SU-DHL-6 (cell line): ENCODE measurements around the gene MAMSTR.

Experiments used
- H2AFZ ChIP-seq: fragments of 200-600 bp; sonication (generic); 2 replicates; pipeline ENCODE4 v1.6.1; 2014; ENCODE audit warnings: low read depth, mild to moderate bottlenecking, moderate library complexity, mixed read lengths, antibody characterized with exemption, low read length; ENCODE audit not compliant: severe bottlenecking
- H3F3A ChIP-seq: fragments of 200-600 bp; shearing (Covaris generic); 2 replicates; pipeline ENCODE4 v1.6.0; 2016; ENCODE audit warnings: antibody characterized with exemption, mild to moderate bottlenecking; ENCODE audit not compliant: insufficient read depth
- H3K27ac ChIP-seq: fragments of 200-600 bp; sonication (generic); 2 replicates; pipeline ENCODE4 v1.5.1; 2016; ENCODE audit warnings: low read depth, mild to moderate bottlenecking, low read length, moderate library complexity, mixed read lengths
- H3K27me3 ChIP-seq: fragments of 200-600 bp; sonication (generic), shearing (Covaris generic); 2 replicates; pipeline ENCODE4 v1.6.0; 2014; ENCODE audit warnings: mild to moderate bottlenecking, low read length
- H3K36me3 ChIP-seq: fragments of 200-600 bp; sonication (generic); 2 replicates; pipeline ENCODE4 v1.6.1; 2014; ENCODE audit warnings: mild to moderate bottlenecking, low read length, mixed read lengths
- H3K4me2 ChIP-seq: fragments of 300-600, 200-600 bp; shearing (Covaris generic), sonication (generic); 2 replicates; pipeline ENCODE4 v1.6.0; 2014; ENCODE audit warnings: low read length, low read depth, mild to moderate bottlenecking; ENCODE audit not compliant: poor library complexity, severe bottlenecking
- H3K4me3 ChIP-seq: fragments of 200-600 bp; sonication (generic); 2 replicates; pipeline ENCODE4 v1.5.1; 2014; ENCODE audit warnings: antibody characterized with exemption, low read length, mild to moderate bottlenecking, mixed read lengths; ENCODE audit not compliant: insufficient read depth, poor library complexity, severe bottlenecking
- H3K79me2 ChIP-seq: fragments of 200-600 bp; sonication (generic); 2 replicates; pipeline ENCODE4 v1.6.1; 2014; ENCODE audit warnings: mild to moderate bottlenecking, low read length, moderate library complexity; ENCODE audit not compliant: insufficient read depth
- H3K9ac ChIP-seq: fragments of 200-600 bp; sonication (generic); 2 replicates; pipeline ENCODE4 v1.7.0; 2014; ENCODE audit warnings: mild to moderate bottlenecking, low read length
- H3K9me2 ChIP-seq: fragments of 200-600 bp; sonication (generic); replicated peaks from 2 replicates; pipeline ENCODE4 v1.6.1; 2014; ENCODE audit warnings: low read length; ENCODE audit not compliant: insufficient read depth
- H3K9me3 ChIP-seq: fragments of 200-600 bp; sonication (generic); 2 replicates; pipeline ENCODE4 v1.6.1; 2014; ENCODE audit warnings: low read length, mixed read lengths; ENCODE audit not compliant: insufficient read depth
- H4K20me1 ChIP-seq: fragments of 200-600 bp; sonication (generic); 2 replicates; pipeline ENCODE4 v1.6.1; 2014; ENCODE audit warnings: low read depth, mild to moderate bottlenecking, antibody characterized with exemption, low read length, moderate library complexity, mixed read lengths
- CTCF ChIP-seq: fragments of 200-600 bp; sonication (generic); IDR thresholded peaks from one replicate; pipeline ENCODE4 v1.5.1; 2017; ENCODE audit warnings: antibody characterized with exemption, mild to moderate bottlenecking, low read length, moderate library complexity; ENCODE audit not compliant: insufficient read depth, poor library complexity, severe bottlenecking
- EZH2phosphoT487 ChIP-seq: fragments of 200-600 bp; sonication (generic), shearing (Covaris generic); conservative IDR thresholded peaks from 2 replicates; pipeline ENCODE4 v1.6.1; 2018; ENCODE audit warnings: mild to moderate bottlenecking, antibody characterized with exemption, low read length, moderate library complexity, mixed read lengths

The MAMSTR gene

GRCh38 chr19:48714759-48715675, 4.5 kb downstream of the MAMSTR start:
- peak overlapping the region; percentile 81 for H3K4me3 ChIP-seq
- H3K27me3 ChIP-seq, result no peaks in the 10 kb centered on the region
- H3K27ac ChIP-seq, result peak overlapping the region; percentile 12; the same call in 1 of the 2 replicates
- peak overlapping the region; percentile 75 for H3K9ac ChIP-seq
- no peaks in the 10 kb centered on the region for H3K9me3 ChIP-seq
- H3F3A ChIP-seq, result no peaks in the 10 kb centered on the region
- no peaks in the 10 kb centered on the region for H3K79me2 ChIP-seq
- H2AFZ ChIP-seq, result peak overlapping the region; percentile 22
- TF ChIP-seq EZH2phosphoT487 (no peak), CTCF (no peak)
- no peaks in the 10 kb centered on the region for H3K9me2 ChIP-seq
- H3K36me3 ChIP-seq, result no peaks in the 10 kb centered on the region
- H3K4me2 ChIP-seq, result peak overlapping the region; percentile 87
- no peaks in the 10 kb centered on the region for H4K20me1 ChIP-seq

GRCh38 chr19:48713864-48714755, 5.4 kb downstream of the MAMSTR start:
- Histone ChIP-seq H3K36me3 (no peaks in the 10 kb centered on the region), H3F3A (no peaks in the 10 kb centered on the region), H3K9ac (peak overlapping the region; percentile 76), H3K9me3 (no peaks in the 10 kb centered on the region), H3K4me3 (peak overlapping the region; percentile 86), H3K27ac (peak overlapping the region; percentile 12; the same call in 1 of the 2 replicates), H4K20me1 (no peaks in the 10 kb centered on the region), H3K9me2 (no peaks in the 10 kb centered on the region), H3K4me2 (peak overlapping the region; percentile 87), H3K79me2 (no peaks in the 10 kb centered on the region), H3K27me3 (no peaks in the 10 kb centered on the region), H2AFZ (peak overlapping the region; percentile 95)
- TF ChIP-seq EZH2phosphoT487 (no peak), CTCF (no peak)

- peak overlapping the region; percentile 76 for H3K9ac ChIP-seq
- no peaks in the 10 kb centered on the region for H3K9me3 ChIP-seq
- H2AFZ ChIP-seq, result peak overlapping the region; percentile 95
- H3K4me3 ChIP-seq, result peak overlapping the region; percentile 86
- H3K79me2 ChIP-seq, result no peaks in the 10 kb centered on the region
- no peaks in the 10 kb centered on the region for H3K9me2 ChIP-seq
- no peaks in the 10 kb centered on the region for H3K36me3 ChIP-seq
- H3F3A ChIP-seq, result no peaks in the 10 kb centered on the region
- no peaks in the 10 kb centered on the region for H4K20me1 ChIP-seq
- TF ChIP-seq EZH2phosphoT487 (no peak), CTCF (no peak)
- H3K27ac ChIP-seq, result no peak overlapping the region
- H3K4me2 ChIP-seq, result peak overlapping the region; percentile 70
- no peaks in the 10 kb centered on the region for H3K27me3 ChIP-seq
These were observed 6.3 kb downstream of the MAMSTR start for GRCh38 chr19:48713041-48713863.
